Progenitor cell of endocrine pancreas (in vitro differentiated cells): ENCODE measurements around the gene LTBP1. TPM values are rescaled to one million over a fixed set of nuclear protein-coding genes. Genes with fewer than 3 reads are reported as not detected.

Experiments used
- DNase-seq: peaks from one replicate; pipeline ENCODE4 v3.0.0; 2021; ENCODE audit warnings: low spot score; ENCODE audit not compliant: unreplicated experiment
- H3K27ac Mint-ChIP-seq: 2 replicates; pipeline ENCODE4 v1.8.0; 2021; ENCODE audit warnings: mild to moderate bottlenecking, moderate library complexity, mixed read lengths
- H3K27me3 Mint-ChIP-seq: 2 replicates; pipeline ENCODE4 v1.8.0; 2021; ENCODE audit warnings: mixed read lengths
- H3K36me3 Mint-ChIP-seq: 2 replicates; pipeline ENCODE4 v1.8.0; 2022; ENCODE audit warnings: mixed read lengths; ENCODE audit not compliant: insufficient read depth
- H3K4me1 Mint-ChIP-seq: 2 replicates; pipeline ENCODE4 v1.8.0; 2021; ENCODE audit warnings: low read depth, mixed read lengths
- H3K4me3 Mint-ChIP-seq: 2 replicates; pipeline ENCODE4 v1.8.0; 2021; ENCODE audit warnings: low read depth, mild to moderate bottlenecking, moderate library complexity, mixed read lengths
- H3K9me3 Mint-ChIP-seq: 2 replicates; pipeline ENCODE4 v1.8.0; 2021; ENCODE audit warnings: low read depth, mixed read lengths
- CTCF ChIP-seq: fragments of 200-600 bp; sonication (generic); IDR thresholded peaks from one replicate; pipeline ENCODE4 v1.5.0; 2021; ENCODE audit warnings: antibody characterized with exemption, mild to moderate bottlenecking; ENCODE audit not compliant: unreplicated experiment
- total RNA-seq: library from RNA; stranded (reverse); gene quantifications from 2 replicates; pipeline ENCODE4 v1.2.1, GENCODE V29; 2021

LTBP1 gene
- total RNA-seq, 1 donor from 2014 or later, result 63.0 TPM

GRCh38 chr2:33115196-33115595 is 168.4 kb downstream of the LTBP1 start:
- Mint-ChIP-seq H3K36me3 (peaks cover 3% of the 10 kb centered on the region), H3K27ac (peak overlapping the region; percentile 22), H3K4me3 (no peak overlapping the region), H3K4me1 (peaks cover 3% of the 10 kb centered on the region), H3K9me3 (no peaks in the 10 kb centered on the region), H3K27me3 (no peaks in the 10 kb centered on the region)
- no peak for DNase-seq
- no peak for TF ChIP-seq CTCF

- Mint-ChIP-seq H3K4me3 (no peak overlapping the region), H3K27ac (no peak overlapping the region), H3K27me3 (no peaks in the 10 kb centered on the region), H3K36me3 (peaks cover 3% of the 10 kb centered on the region), H3K9me3 (no peaks in the 10 kb centered on the region), H3K4me1 (peaks cover 3% of the 10 kb centered on the region)
- no peak for TF ChIP-seq CTCF
- no peak for DNase-seq
Observed at GRCh38 chr2:33115728-33116127, 169.0 kb downstream of the LTBP1 start.

GRCh38 chr2:33116799-33117198 is 170.0 kb downstream of the LTBP1 start:
- H3K36me3 Mint-ChIP-seq, result no peaks in the 10 kb centered on the region
- no peak for DNase-seq
- no peak overlapping the region for H3K4me3 Mint-ChIP-seq
- H3K4me1 Mint-ChIP-seq, result peaks cover 3% of the 10 kb centered on the region
- H3K27me3 Mint-ChIP-seq, result no peaks in the 10 kb centered on the region
- TF ChIP-seq CTCF, result no peak
- no peaks in the 10 kb centered on the region for H3K9me3 Mint-ChIP-seq
- H3K27ac Mint-ChIP-seq, result no peak overlapping the region

- no peak for DNase-seq
- Mint-ChIP-seq H3K27ac (no peak overlapping the region), H3K27me3 (no peaks in the 10 kb centered on the region), H3K4me3 (no peak overlapping the region), H3K9me3 (no peaks in the 10 kb centered on the region), H3K36me3 (no peaks in the 10 kb centered on the region), H3K4me1 (peaks cover 3% of the 10 kb centered on the region)
- no peak for TF ChIP-seq CTCF
Observed at GRCh38 chr2:33118651-33119050, 171.9 kb downstream of the LTBP1 start.

GRCh38 chr2:33121416-33121815 is 174.7 kb downstream of the LTBP1 start:
- DNase-seq, result no peak
- H3K4me1 Mint-ChIP-seq, result peaks cover 2% of the 10 kb centered on the region
- no peaks in the 10 kb centered on the region for H3K36me3 Mint-ChIP-seq
- no peak overlapping the region for H3K27ac Mint-ChIP-seq
- no peak overlapping the region for H3K4me3 Mint-ChIP-seq
- H3K27me3 Mint-ChIP-seq, result no peaks in the 10 kb centered on the region
- TF ChIP-seq CTCF, result no peak
- no peaks in the 10 kb centered on the region for H3K9me3 Mint-ChIP-seq
